Gastroesophageal sphincter (tissue), 4 donors: ENCODE measurements around the gene SNX13. TPM values are rescaled to one million over a fixed set of nuclear protein-coding genes. Genes with fewer than 3 reads are reported as not detected.
A peak's percentile ranks its signal among the peaks of the same experiment; 100 is the strongest.

Experiments
- ATAC-seq: fragments of 150-250 bp; one replicate; pipeline ENCODE4 v1.9.1; 2016; ENCODE audit warnings: mild to moderate bottlenecking, moderate library complexity
- H3K27ac ChIP-seq, 4 donors: fragments of 200-600 bp; sonication (generic) in 3 of 4; 1 replicate in 3 of 4; 2 replicates in 1 of 4; pipeline ENCODE4 v1.5.1; 2016 to 2019
- H3K27me3 ChIP-seq: fragments of 200-600 bp; sonication (generic); one replicate; pipeline ENCODE4 v1.5.1; 2019
- H3K36me3 ChIP-seq, 2 donors: fragments of 200-600 bp; sonication (generic); one replicate each; pipeline ENCODE4 v1.5.1; 2019; ENCODE audit warnings: control low read depth in 1 of 2
- H3K4me1 ChIP-seq, 3 donors: fragments of 200-600 bp; sonication (generic); 1 replicate in 2 of 3; 2 replicates in 1 of 3; pipeline ENCODE4 v1.5.1; 2016 to 2019; ENCODE audit warnings: control low read depth in 2 of 3
- H3K4me3 ChIP-seq, 2 donors: fragments of 200-600 bp; sonication (generic); one replicate each; pipeline ENCODE4 v1.5.1; 2019; ENCODE audit warnings: mild to moderate bottlenecking in 1 of 2, moderate library complexity in 1 of 2
- H3K9me3 ChIP-seq, 3 donors: fragments of 200-600 bp; sonication (generic); one replicate each; pipeline ENCODE4 v1.5.1; 2017 to 2019; ENCODE audit warnings: control low read depth in 2 of 3
- CTCF ChIP-seq, 4 experiments: fragments of 200-600 bp in 2 of 4; fragments of 450-650 bp in 2 of 4; sonication (generic) in 1 of 4; IDR thresholded peaks; one replicate each; pipeline ENCODE4 v1.5.1; 2017 to 2019; ENCODE audit warnings: antibody characterized with exemption in 4 of 4, mild to moderate bottlenecking in 2 of 4, moderate library complexity in 2 of 4
- EP300 ChIP-seq: sonication (generic); formaldehyde crosslinking; IDR thresholded peaks from one replicate; pipeline ENCODE4 v1.6.1; 2017; ENCODE audit warnings: antibody characterized with exemption, mild to moderate bottlenecking
- POLR2A ChIP-seq, 2 donors: fragments of 450-650 bp; IDR thresholded peaks; one replicate each; pipeline ENCODE4 v1.6.1; 2017; ENCODE audit warnings: antibody characterized with exemption in 2 of 2, mild to moderate bottlenecking in 2 of 2, moderate library complexity in 1 of 2
- POLR2AphosphoS5 ChIP-seq: sonication (generic); formaldehyde crosslinking; IDR thresholded peaks from one replicate; pipeline ENCODE4 v1.6.1; 2017; ENCODE audit warnings: antibody characterized with exemption
- WGBS, 2 donors: methylation state at CpG; one replicate each; pipeline ENCODE4 v1.1.5; 2018; ENCODE audit warnings: low coverage in 1 of 2; 5-methylcytosine and 5-hydroxymethylcytosine counted together
- total RNA-seq, 4 donors: library from RNA; depleted of rRNA; stranded (reverse); fragments of >200 nt; gene quantifications; one replicate each; pipeline ENCODE4 v1.1.0, GENCODE V29; 2016

The SNX13 gene
- total RNA-seq, 4 donors from 2014 or later: 39.2 to 99.3 (median 57.0) TPM

GRCh38 chr7:17773289-17773626 is 167.0 kb downstream of the SNX13 start:
- Histone ChIP-seq H3K27ac (no peak overlapping the region), H3K4me3 (no peak overlapping the region), H3K27me3 (no peaks in the 10 kb centered on the region), H3K4me1 (no peaks in the 10 kb centered on the region), H3K36me3 (no peaks in the 10 kb centered on the region), H3K9me3 (no peaks in the 10 kb centered on the region)
- WGBS, 2 donors: 89 to 95% methylated on average over 4 of the region's 4 CpGs
- TF ChIP-seq CTCF (IDR thresholded peaks at IDR 0.05): no peak
- TF ChIP-seq EP300: no peak
- TF ChIP-seq POLR2AphosphoS5: no peak
- TF ChIP-seq POLR2A (IDR thresholded peaks at IDR 0.05): no peak
- ATAC-seq: peak; percentile 69

GRCh38 chr7:17772581-17773288 is 167.6 kb downstream of the SNX13 start:
- 41% methylated on average over 3 of the region's 4 CpGs; no CpG with 5 or more reads in 1 of the 2 donors for WGBS, 2 donors
- Histone ChIP-seq H3K27me3 (no peaks in the 10 kb centered on the region), H3K9me3 (no peaks in the 10 kb centered on the region), H3K4me3 (no peak overlapping the region), H3K36me3 (no peaks in the 10 kb centered on the region), H3K27ac (no peak overlapping the region), H3K4me1 (no peaks in the 10 kb centered on the region)
- no peak for TF ChIP-seq EP300
- TF ChIP-seq POLR2AphosphoS5: no peak
- TF ChIP-seq POLR2A (IDR thresholded peaks at IDR 0.05): no peak
- TF ChIP-seq CTCF (IDR thresholded peaks at IDR 0.05): no peak
- no peak for ATAC-seq

- H3K27me3 ChIP-seq: no peaks in the 10 kb centered on the region
- ATAC-seq: no peak
- no peak overlapping the region for H3K27ac ChIP-seq
- no peak overlapping the region for H3K4me3 ChIP-seq
- H3K9me3 ChIP-seq: no peaks in the 10 kb centered on the region
- H3K4me1 ChIP-seq: no peaks in the 10 kb centered on the region
- no peak for TF ChIP-seq POLR2A (IDR thresholded peaks at IDR 0.05)
- TF ChIP-seq EP300: no peak
- TF ChIP-seq CTCF (IDR thresholded peaks at IDR 0.05): no peak
- no peak for TF ChIP-seq POLR2AphosphoS5
- 52 to 73% methylated on average over 3 of the region's 3 CpGs for WGBS, 2 donors
- no peaks in the 10 kb centered on the region for H3K36me3 ChIP-seq
Measured at GRCh38 chr7:17771901-17772408, 168.3 kb downstream of the SNX13 start.

GRCh38 chr7:17770710-17771375 is 169.5 kb downstream of the SNX13 start:
- TF ChIP-seq POLR2AphosphoS5 (no peak), EP300 (no peak), CTCF (IDR thresholded peaks at IDR 0.05) (no peak), POLR2A (IDR thresholded peaks at IDR 0.05) (no peak)
- Histone ChIP-seq H3K4me3 (no peak overlapping the region), H3K27ac (no peak overlapping the region), H3K9me3 (no peaks in the 10 kb centered on the region), H3K27me3 (no peaks in the 10 kb centered on the region), H3K4me1 (no peaks in the 10 kb centered on the region), H3K36me3 (no peaks in the 10 kb centered on the region)
- peak; percentile 46 for ATAC-seq
- 67 to 85% methylated on average over 4 of the region's 4 CpGs for WGBS, 2 donors

- Histone ChIP-seq H3K27me3 (no peaks in the 10 kb centered on the region), H3K36me3 (no peaks in the 10 kb centered on the region), H3K4me1 (no peaks in the 10 kb centered on the region), H3K4me3 (no peak overlapping the region), H3K27ac (no peak overlapping the region), H3K9me3 (no peaks in the 10 kb centered on the region)
- no peak for TF ChIP-seq POLR2A (IDR thresholded peaks at IDR 0.05)
- TF ChIP-seq CTCF (IDR thresholded peaks at IDR 0.05): peak; percentile 25 to 66 (median 44)
- ATAC-seq: peak; percentile 51
- 30 to 33% methylated on average over 2 of the region's 2 CpGs for WGBS, 2 donors
Measured at GRCh38 chr7:17769918-17770317, 170.4 kb downstream of the SNX13 start.
